DOHH2 (cell line): ENCODE data around the gene GPR107.

ENCODE experiments used
- H3F3A ChIP-seq: fragments of 200-600 bp; sonication (generic), shearing (Covaris generic); 2 replicates; pipeline ENCODE4 v1.6.0; 2016; ENCODE audit warnings: antibody characterized with exemption, mild to moderate bottlenecking; ENCODE audit not compliant: control insufficient read depth, insufficient read depth
- H3K27ac ChIP-seq: fragments of 200-600 bp; sonication (generic); 2 replicates; pipeline ENCODE4 v1.5.1; 2014; ENCODE audit warnings: low read depth, mild to moderate bottlenecking, low read length, moderate library complexity
- H3K27me3 ChIP-seq: fragments of 200-600 bp; sonication (generic); 2 replicates; pipeline ENCODE4 v1.6.1; 2014; ENCODE audit warnings: mild to moderate bottlenecking, low read length, mixed read lengths; ENCODE audit not compliant: control insufficient read depth
- H3K36me3 ChIP-seq: fragments of 200-600 bp; sonication (generic); 2 replicates; pipeline ENCODE4 v1.6.1; 2014; ENCODE audit warnings: mild to moderate bottlenecking, low read length, moderate library complexity, mixed read lengths; ENCODE audit not compliant: control insufficient read depth
- H3K4me1 ChIP-seq: fragments of 200-600 bp; sonication (generic); 2 replicates; pipeline ENCODE4 v1.6.1; 2014; ENCODE audit warnings: mild to moderate bottlenecking, low read length, mixed read lengths; ENCODE audit not compliant: control insufficient read depth
- H3K4me2 ChIP-seq: fragments of 200-600 bp; sonication (generic); 2 replicates; pipeline ENCODE4 v1.6.0; 2014; ENCODE audit warnings: mild to moderate bottlenecking, low read length, moderate library complexity
- H3K4me3 ChIP-seq: fragments of 200-600 bp; sonication (generic); 2 replicates; pipeline ENCODE4 v1.5.1; 2014; ENCODE audit warnings: mild to moderate bottlenecking, low read length, mixed read lengths
- H3K79me2 ChIP-seq: fragments of 200-600 bp; sonication (generic); 2 replicates; pipeline ENCODE4 v1.6.1; 2014; ENCODE audit warnings: mild to moderate bottlenecking, low read length, mixed read lengths; ENCODE audit not compliant: control insufficient read depth
- H3K9me2 ChIP-seq: fragments of 200-600 bp; sonication (generic); replicated peaks from 2 replicates; pipeline ENCODE4 v1.6.1; 2014; ENCODE audit warnings: mild to moderate bottlenecking, low read length, mixed read lengths; ENCODE audit not compliant: control insufficient read depth
- H3K9me3 ChIP-seq: fragments of 200-600 bp; sonication (generic); 2 replicates; pipeline ENCODE4 v1.6.1; 2014; ENCODE audit warnings: antibody characterized with exemption, low read length, mixed read lengths; ENCODE audit not compliant: control insufficient read depth, insufficient read depth
- H4K20me1 ChIP-seq: fragments of 200-600 bp; sonication (generic); 2 replicates; pipeline ENCODE4 v1.6.0; 2014; ENCODE audit warnings: low read depth, mild to moderate bottlenecking, antibody characterized with exemption, low read length, moderate library complexity; ENCODE audit not compliant: control insufficient read depth, insufficient read depth
- EZH2phosphoT487 ChIP-seq: fragments of 200-600 bp; sonication (generic); IDR thresholded peaks from 2 replicates; pipeline ENCODE4 v1.6.1; 2017; ENCODE audit warnings: borderline replicate concordance, mild to moderate bottlenecking, antibody characterized with exemption, low read length, moderate library complexity, mixed read lengths
- TF ChIP-seq, protein P1 (sequence below): fragments of 200-600 bp; sonication (generic); IDR thresholded peaks from one replicate; pipeline ENCODE4 v1.5.1; 2014; ENCODE audit warnings: antibody characterized with exemption, mild to moderate bottlenecking, low read depth, low read length; ENCODE audit not compliant: poor library complexity, severe bottlenecking

Gene GPR107

DNA sequence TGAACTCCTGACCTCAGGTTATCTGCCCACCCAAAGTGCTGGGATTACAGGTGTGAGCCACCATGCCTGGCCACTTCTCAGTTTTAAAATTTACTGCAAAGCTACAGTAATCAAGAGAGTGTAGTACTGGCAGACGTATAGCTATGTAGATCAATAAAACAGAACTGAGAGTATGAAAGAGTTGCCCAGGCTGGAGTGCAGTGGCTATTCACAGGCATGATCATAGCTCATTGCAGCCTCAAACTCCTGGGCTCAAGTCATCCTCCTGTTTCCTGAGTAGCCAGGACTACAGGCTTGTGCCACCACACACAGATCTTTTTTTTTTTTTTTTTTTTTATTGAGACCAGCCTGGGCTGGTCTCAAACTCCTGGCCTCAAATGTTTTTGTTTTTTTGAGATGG is 92.0 kb downstream of the GPR107 start:
- Histone ChIP-seq H3K4me3 (no peak overlapping the region), H3K4me1 (peaks cover 21% of the 10 kb centered on the region), H4K20me1 (no peaks in the 10 kb centered on the region), H3K79me2 (no peaks in the 10 kb centered on the region), H3F3A (no peaks in the 10 kb centered on the region), H3K4me2 (no peak overlapping the region), H3K27me3 (peaks cover 5% of the 10 kb centered on the region; the same call in 1 of the 2 replicates), H3K36me3 (no peaks in the 10 kb centered on the region), H3K27ac (no peak overlapping the region), H3K9me3 (no peaks in the 10 kb centered on the region), H3K9me2 (no peaks in the 10 kb centered on the region)
- TF ChIP-seq, protein P1, sequence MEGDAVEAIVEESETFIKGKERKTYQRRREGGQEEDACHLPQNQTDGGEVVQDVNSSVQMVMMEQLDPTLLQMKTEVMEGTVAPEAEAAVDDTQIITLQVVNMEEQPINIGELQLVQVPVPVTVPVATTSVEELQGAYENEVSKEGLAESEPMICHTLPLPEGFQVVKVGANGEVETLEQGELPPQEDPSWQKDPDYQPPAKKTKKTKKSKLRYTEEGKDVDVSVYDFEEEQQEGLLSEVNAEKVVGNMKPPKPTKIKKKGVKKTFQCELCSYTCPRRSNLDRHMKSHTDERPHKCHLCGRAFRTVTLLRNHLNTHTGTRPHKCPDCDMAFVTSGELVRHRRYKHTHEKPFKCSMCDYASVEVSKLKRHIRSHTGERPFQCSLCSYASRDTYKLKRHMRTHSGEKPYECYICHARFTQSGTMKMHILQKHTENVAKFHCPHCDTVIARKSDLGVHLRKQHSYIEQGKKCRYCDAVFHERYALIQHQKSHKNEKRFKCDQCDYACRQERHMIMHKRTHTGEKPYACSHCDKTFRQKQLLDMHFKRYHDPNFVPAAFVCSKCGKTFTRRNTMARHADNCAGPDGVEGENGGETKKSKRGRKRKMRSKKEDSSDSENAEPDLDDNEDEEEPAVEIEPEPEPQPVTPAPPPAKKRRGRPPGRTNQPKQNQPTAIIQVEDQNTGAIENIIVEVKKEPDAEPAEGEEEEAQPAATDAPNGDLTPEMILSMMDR: no peak
- no peak for TF ChIP-seq EZH2phosphoT487

DNA sequence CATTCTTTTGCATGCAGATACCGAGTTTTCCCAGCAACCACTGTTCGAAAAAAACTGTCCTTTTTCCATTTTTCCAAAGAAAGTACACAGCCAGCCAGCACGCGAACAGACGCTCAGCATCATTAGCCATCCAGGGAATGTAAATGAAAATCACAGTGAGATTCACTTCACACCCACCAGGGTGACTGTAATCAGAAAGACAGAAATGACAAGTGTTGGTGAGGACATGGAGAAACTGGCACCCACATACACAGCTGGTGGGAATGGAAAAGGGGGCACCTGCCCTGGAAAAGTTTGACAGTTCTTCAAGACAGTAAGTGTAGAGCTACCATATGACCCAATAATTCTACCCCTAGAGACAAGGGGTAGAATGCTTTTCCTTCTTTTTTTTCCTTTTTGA is 93.5 kb downstream of the GPR107 start:
- Histone ChIP-seq H3F3A (no peaks in the 10 kb centered on the region), H3K36me3 (no peaks in the 10 kb centered on the region), H3K4me3 (no peak overlapping the region), H3K9me3 (no peaks in the 10 kb centered on the region), H3K79me2 (no peaks in the 10 kb centered on the region), H3K27me3 (peaks cover 5% of the 10 kb centered on the region; the same call in 1 of the 2 replicates), H3K27ac (no peak overlapping the region), H4K20me1 (no peaks in the 10 kb centered on the region), H3K4me1 (peaks cover 18% of the 10 kb centered on the region), H3K4me2 (no peak overlapping the region), H3K9me2 (no peaks in the 10 kb centered on the region)
- no peak for TF ChIP-seq EZH2phosphoT487
- TF ChIP-seq, protein P1: no peak

DNA sequence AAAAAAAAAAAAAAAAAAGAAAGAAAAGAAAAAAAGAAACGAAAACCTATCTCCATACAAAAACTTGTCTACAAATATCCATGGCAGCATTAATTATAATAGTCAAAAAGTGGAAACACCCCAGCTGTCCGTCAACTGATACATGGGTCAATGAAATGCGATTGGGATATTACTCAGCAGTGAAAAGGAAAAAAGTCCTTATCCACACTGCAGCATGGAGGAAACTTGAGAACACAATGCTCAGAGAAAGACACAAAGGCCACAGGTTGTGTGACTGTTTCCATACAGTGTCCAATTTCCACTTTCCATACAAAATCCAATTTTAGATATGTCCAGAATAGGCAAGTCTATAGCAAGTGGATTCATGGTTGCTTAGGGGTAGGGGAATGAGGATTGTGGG is 94.2 kb downstream of the GPR107 start:
- H3K9me3 ChIP-seq: no peaks in the 10 kb centered on the region
- H3K9me2 ChIP-seq: no peaks in the 10 kb centered on the region
- H3K4me2 ChIP-seq: no peak overlapping the region
- no peaks in the 10 kb centered on the region for H4K20me1 ChIP-seq
- no peak overlapping the region for H3K4me3 ChIP-seq
- no peaks in the 10 kb centered on the region for H3F3A ChIP-seq
- peaks cover 18% of the 10 kb centered on the region for H3K4me1 ChIP-seq
- no peaks in the 10 kb centered on the region for H3K79me2 ChIP-seq
- peaks cover 5% of the 10 kb centered on the region; the same call in 1 of the 2 replicates for H3K27me3 ChIP-seq
- H3K36me3 ChIP-seq: no peaks in the 10 kb centered on the region
- TF ChIP-seq, protein P1: no peak
- no peak for TF ChIP-seq EZH2phosphoT487
- H3K27ac ChIP-seq: no peak overlapping the region
